ENCODE results near the gene ITGB2.
A peak's percentile ranks its signal among the peaks of the same experiment; 100 is the strongest.

Gene ITGB2

GRCh38 chr21:44938772-44939531, 18.3 kb upstream of the ITGB2 start:
- no peak for DNase-seq (ENCODE audit: low read depth)
- H3K4me3 ChIP-seq (ENCODE audit: low read length) = peak overlapping the region; percentile 72
- TF ChIP-seq CTCF (conservative IDR thresholded peaks at IDR 0.05; ENCODE audit: low read depth, low read length) = no peak

GRCh38 chr21:44935533-44935927, 14.8 kb upstream of the ITGB2 start:
- no peak for DNase-seq (ENCODE audit: low read depth)
- TF ChIP-seq CTCF (conservative IDR thresholded peaks at IDR 0.05; ENCODE audit: low read depth, low read length) = no peak
- H3K4me3 ChIP-seq (ENCODE audit: low read length) = no peak overlapping the region

GRCh38 chr21:44934797-44935532, 14.3 kb upstream of the ITGB2 start:
- H3K4me3 ChIP-seq (ENCODE audit: low read length) = no peak overlapping the region
- DNase-seq (ENCODE audit: low read depth) = no peak
- no peak for TF ChIP-seq CTCF (conservative IDR thresholded peaks at IDR 0.05; ENCODE audit: low read depth, low read length)

GRCh38 chr21:44934276-44934675, 13.6 kb upstream of the ITGB2 start:
- DNase-seq (ENCODE audit: low read depth) = no peak
- H3K4me3 ChIP-seq (ENCODE audit: low read length) = no peak overlapping the region
- no peak for TF ChIP-seq CTCF (conservative IDR thresholded peaks at IDR 0.05; ENCODE audit: low read depth, low read length)

- no peak overlapping the region for H3K4me3 ChIP-seq (ENCODE audit: low read length)
- DNase-seq (ENCODE audit: low read depth) = no peak
- TF ChIP-seq CTCF (conservative IDR thresholded peaks at IDR 0.05; ENCODE audit: low read depth, low read length) = no peak
Measured at GRCh38 chr21:44933918-44934260, 13.2 kb upstream of the ITGB2 start.

GRCh38 chr21:44933199-44933917, 12.7 kb upstream of the ITGB2 start:
- TF ChIP-seq CTCF (conservative IDR thresholded peaks at IDR 0.05; ENCODE audit: low read depth, low read length) = no peak
- H3K4me3 ChIP-seq (ENCODE audit: low read length) = no peak overlapping the region
- no peak for DNase-seq (ENCODE audit: low read depth)
